T-cell (primary cell): ENCODE measurements around the gene CRTC1. TPM values are rescaled to one million over a fixed set of nuclear protein-coding genes. Genes with fewer than 3 reads are reported as not detected.

Source experiments
- ATAC-seq, 4 experiments: fragments of 200-7000 bp in 3 of 4; fragments of 150-1000 bp in 1 of 4; cut with Tn5 transposase; replicated peaks in 1 of 4; 1 replicate in 3 of 4; 2 replicates in 1 of 4; pipeline ENCODE4 v1.10.0; 2021; ENCODE audit warnings: moderate library complexity in 3 of 4, mild to moderate bottlenecking in 2 of 4, moderate number of reproducible peaks in 1 of 4
- CTCF ChIA-PET, 2 donors: fragments of 300-600 bp; sonication (Branson Sonifier 250); formaldehyde crosslinking; loops; one replicate each; lab custom pipeline; 2022; ENCODE audit warnings: antibody characterized with exemption in 2 of 2; lab: Charles Lee
- POLR2A ChIA-PET, 2 donors: fragments of 300-600 bp; sonication (Branson Sonifier 250); formaldehyde crosslinking; loops; one replicate each; lab custom pipeline; 2022; ENCODE audit warnings: antibody characterized with exemption in 2 of 2; lab: Charles Lee
- DNase-seq, 35 experiments: peaks; one replicate each; pipeline versions ENCODE4 v3.0.0 to v3.0.0-alpha.2; 2013 to 2023
- H3K27ac ChIP-seq: one replicate; pipeline ENCODE4 v1.5.1; 2013; ENCODE audit warnings: low read length
- H3K27me3 ChIP-seq, 2 experiments: replicated peaks in 1 of 2; 1 replicate in 1 of 2; 2 replicates in 1 of 2; pipeline versions ENCODE4 v1.6.1 to v1.7.0; 2013; ENCODE audit warnings: low read length in 1 of 2, mixed read lengths in 1 of 2; ENCODE audit not compliant: control insufficient read depth in 2 of 2, insufficient read depth in 2 of 2; ENCODE audit errors: extremely low read depth in 1 of 2
- H3K36me3 ChIP-seq, 2 donors: 1 replicate in 1 of 2; 2 replicates in 1 of 2; pipeline versions ENCODE4 v1.6.1 to v1.7.0; 2013; ENCODE audit warnings: low read length in 1 of 2; ENCODE audit not compliant: control insufficient read depth in 2 of 2, insufficient read depth in 1 of 2; ENCODE audit errors: extremely low read depth in 1 of 2
- H3K4me1 ChIP-seq, 2 experiments: 1 replicate in 1 of 2; 2 replicates in 1 of 2; pipeline versions ENCODE4 v1.6.1 to v1.7.0; 2013; ENCODE audit warnings: low read length in 2 of 2, mixed read lengths in 1 of 2; ENCODE audit not compliant: insufficient read depth in 2 of 2, control insufficient read depth in 1 of 2; ENCODE audit errors: extremely low read depth in 1 of 2
- H3K4me3 ChIP-seq, 2 donors: 1 replicate in 1 of 2; 2 replicates in 1 of 2; pipeline versions ENCODE4 v1.5.1 to v1.7.0; 2013; ENCODE audit warnings: mild to moderate bottlenecking in 2 of 2, low read length in 1 of 2, moderate library complexity in 1 of 2; ENCODE audit not compliant: control insufficient read depth in 1 of 2; ENCODE audit errors: extremely low read depth in 1 of 2
- H3K9me3 ChIP-seq: 2 replicates; pipeline ENCODE4 v1.7.0; 2013
- H3K27ac Mint-ChIP-seq, 2 donors: one replicate each; pipeline ENCODE4 v1.8.0; 2020 to 2021; ENCODE audit warnings: mild to moderate bottlenecking in 2 of 2, mixed read lengths in 2 of 2
- H3K27me3 Mint-ChIP-seq, 2 donors: one replicate each; pipeline ENCODE4 v1.8.0; 2021 to 2022; ENCODE audit warnings: mixed read lengths in 2 of 2
- H3K36me3 Mint-ChIP-seq: one replicate; pipeline ENCODE4 v1.8.0; 2021; ENCODE audit warnings: mixed read lengths
- H3K4me1 Mint-ChIP-seq, 3 donors: one replicate each; pipeline ENCODE4 v1.8.0; 2020 to 2022; ENCODE audit warnings: mixed read lengths in 3 of 3, mild to moderate bottlenecking in 1 of 3
- H3K4me3 Mint-ChIP-seq, 3 donors: one replicate each; pipeline ENCODE4 v1.8.0; 2020 to 2022; ENCODE audit warnings: mild to moderate bottlenecking in 3 of 3, mixed read lengths in 3 of 3, moderate library complexity in 3 of 3
- H3K9me3 Mint-ChIP-seq, 3 donors: one replicate each; pipeline ENCODE4 v1.8.0; 2020 to 2022; ENCODE audit warnings: mixed read lengths in 3 of 3
- WGBS: methylation state at CpG from one replicate; pipeline ENCODE4 v1.1.5; 2013; ENCODE audit warnings: missing lambda C conversion rate; ENCODE audit not compliant: insufficient coverage; 5-methylcytosine and 5-hydroxymethylcytosine counted together
- total RNA-seq, 35 experiments: library from RNA in 6 of 35; stranded (reverse) in 6 of 35; fragments of 120-200 nt in 1 of 35; gene quantifications; one replicate each; pipeline versions ENCODE4 v1.2.1 to v1.2.4 and lab custom pipeline; 2013 to 2026

The CRTC1 gene
- total RNA-seq, 5 donors from 2014 or later (not counting 1 experiment from before 2014, with no cell fraction given): 19.6 to 26.9 (median 25.0) TPM

- DNase-seq: no peak
- 100% methylated on average over 1 of the region's 3 CpGs for WGBS
- POLR2A ChIA-PET: no interaction called here
- no peaks in the 10 kb centered on the region for H3K9me3 Mint-ChIP-seq
- H3K27me3 ChIP-seq: no peaks in the 10 kb centered on the region
- peaks cover 2 to 57% of the 10 kb centered on the region in 2 experiments for H3K4me1 ChIP-seq
- H3K9me3 ChIP-seq: no peaks in the 10 kb centered on the region
- no peak overlapping the region for H3K4me3 Mint-ChIP-seq
- peaks cover 5 to 13% of the 10 kb centered on the region in 2 donors for H3K36me3 ChIP-seq
- peaks cover 26 to 41% (median 38%) of the 10 kb centered on the region in 3 donors for H3K4me1 Mint-ChIP-seq
- CTCF ChIA-PET: no interaction called here
- H3K27ac ChIP-seq: no peak overlapping the region
- no peak for ATAC-seq
- no peak overlapping the region for H3K27ac Mint-ChIP-seq
- H3K36me3 Mint-ChIP-seq: peaks cover 3% of the 10 kb centered on the region
- H3K27me3 Mint-ChIP-seq: no peaks in the 10 kb centered on the region
- no peak overlapping the region for H3K4me3 ChIP-seq
Measured at GRCh38 chr19:18711893-18712292, 28.4 kb downstream of the CRTC1 start.

GRCh38 chr19:18712981-18713380 is 29.5 kb downstream of the CRTC1 start:
- ChIA-PET CTCF (no interaction called here), POLR2A (no interaction called here)
- 100% methylated on average over 5 of the region's 5 CpGs for WGBS
- Histone ChIP-seq H3K27me3 (no peaks in the 10 kb centered on the region), H3K9me3 (no peaks in the 10 kb centered on the region), H3K4me1 (peaks cover 2 to 57% of the 10 kb centered on the region in 2 experiments), H3K36me3 (peaks cover 5 to 13% of the 10 kb centered on the region in 2 donors), H3K4me3 (no peak overlapping the region), H3K27ac (no peak overlapping the region)
- H3K9me3 Mint-ChIP-seq: no peaks in the 10 kb centered on the region
- DNase-seq: no peak
- peaks cover 30 to 36% (median 35%) of the 10 kb centered on the region in 3 donors for H3K4me1 Mint-ChIP-seq
- H3K27ac Mint-ChIP-seq: no peak overlapping the region
- no peak for ATAC-seq
- H3K27me3 Mint-ChIP-seq: no peaks in the 10 kb centered on the region
- H3K4me3 Mint-ChIP-seq: no peak overlapping the region
- peaks cover 5% of the 10 kb centered on the region for H3K36me3 Mint-ChIP-seq

- peaks cover 7% of the 10 kb centered on the region for H3K36me3 Mint-ChIP-seq
- WGBS: 82% methylated on average over 10 of the region's 18 CpGs
- peaks cover 5 to 12% of the 10 kb centered on the region in 2 donors for H3K36me3 ChIP-seq
- no peaks in the 10 kb centered on the region for H3K9me3 Mint-ChIP-seq
- DNase-seq (no peak), ATAC-seq (no peak)
- H3K27ac Mint-ChIP-seq: no peak overlapping the region
- H3K9me3 ChIP-seq: no peaks in the 10 kb centered on the region
- H3K27me3 ChIP-seq: no peaks in the 10 kb centered on the region
- H3K27ac ChIP-seq: no peak overlapping the region
- ChIA-PET POLR2A (no interaction called here), CTCF (no interaction called here)
- H3K4me1 Mint-ChIP-seq: peaks cover 33 to 37% (median 36%) of the 10 kb centered on the region in 3 donors
- no peak overlapping the region for H3K4me3 Mint-ChIP-seq
- no peak overlapping the region for H3K4me3 ChIP-seq
- peaks cover 2 to 55% of the 10 kb centered on the region in 2 experiments for H3K4me1 ChIP-seq
- no peaks in the 10 kb centered on the region for H3K27me3 Mint-ChIP-seq
Measured at GRCh38 chr19:18713550-18714117, 30.2 kb downstream of the CRTC1 start.

- ATAC-seq: no peak
- CTCF ChIA-PET: no interaction called here
- Mint-ChIP-seq H3K36me3 (peaks cover 10% of the 10 kb centered on the region), H3K4me1 (peaks cover 29 to 41% (median 31%) of the 10 kb centered on the region in 3 donors), H3K9me3 (no peaks in the 10 kb centered on the region), H3K4me3 (no peak overlapping the region), H3K27me3 (no peaks in the 10 kb centered on the region), H3K27ac (no peak overlapping the region)
- DNase-seq: no peak
- peaks cover 7 to 11% of the 10 kb centered on the region in 2 donors for H3K36me3 ChIP-seq
- H3K4me1 ChIP-seq: peaks cover 2 to 37% of the 10 kb centered on the region in 2 experiments
- WGBS: 80% methylated on average over 5 of the region's 5 CpGs
- no peak overlapping the region for H3K4me3 ChIP-seq
- H3K27me3 ChIP-seq: no peaks in the 10 kb centered on the region
- no peak overlapping the region for H3K27ac ChIP-seq
- H3K9me3 ChIP-seq: no peaks in the 10 kb centered on the region
- POLR2A ChIA-PET: no interaction called here
Measured at GRCh38 chr19:18715416-18715815, 31.9 kb downstream of the CRTC1 start.

- Histone ChIP-seq H3K4me3 (no peak overlapping the region), H3K9me3 (no peaks in the 10 kb centered on the region), H3K36me3 (peaks cover 7 to 11% of the 10 kb centered on the region in 2 donors), H3K4me1 (peaks cover 2 to 31% of the 10 kb centered on the region in 2 experiments), H3K27ac (no peak overlapping the region), H3K27me3 (no peaks in the 10 kb centered on the region)
- DNase-seq: no peak
- CTCF ChIA-PET: no interaction called here
- peaks cover 13% of the 10 kb centered on the region for H3K36me3 Mint-ChIP-seq
- peaks cover 29 to 41% (median 33%) of the 10 kb centered on the region in 3 donors for H3K4me1 Mint-ChIP-seq
- ATAC-seq: no peak
- H3K9me3 Mint-ChIP-seq: no peaks in the 10 kb centered on the region
- WGBS: 97% methylated on average over 6 of the region's 6 CpGs
- H3K4me3 Mint-ChIP-seq: no peak overlapping the region
- H3K27me3 Mint-ChIP-seq: no peaks in the 10 kb centered on the region
- POLR2A ChIA-PET: no interaction called here
- H3K27ac Mint-ChIP-seq: peak overlapping the region in 1 of 2 donors; percentile 64
Measured at GRCh38 chr19:18716857-18717256, 33.4 kb downstream of the CRTC1 start.

- Histone ChIP-seq H3K36me3 (peaks cover 7 to 11% of the 10 kb centered on the region in 2 donors), H3K27me3 (no peaks in the 10 kb centered on the region), H3K27ac (no peak overlapping the region), H3K9me3 (no peaks in the 10 kb centered on the region), H3K4me3 (no peak overlapping the region), H3K4me1 (peaks cover 2 to 31% of the 10 kb centered on the region in 2 experiments)
- no peak for DNase-seq
- 97% methylated on average over 8 of the region's 10 CpGs for WGBS
- Mint-ChIP-seq H3K4me3 (no peak overlapping the region), H3K9me3 (no peaks in the 10 kb centered on the region), H3K27me3 (no peaks in the 10 kb centered on the region), H3K27ac (no peak overlapping the region), H3K4me1 (peaks cover 29 to 41% (median 33%) of the 10 kb centered on the region in 3 donors), H3K36me3 (peaks cover 18% of the 10 kb centered on the region)
- ChIA-PET CTCF (no interaction called here), POLR2A (no interaction called here)
- no peak for ATAC-seq
Measured at GRCh38 chr19:18717601-18718000, 34.1 kb downstream of the CRTC1 start.
